HCT116 (cell line): ENCODE measurements around the gene LAMC3. TPM values are rescaled to one million over a fixed set of nuclear protein-coding genes. Genes with fewer than 3 reads are reported as not detected.
A peak's percentile ranks its signal among the peaks of the same experiment; 100 is the strongest.

Experiments
- ATAC-seq: fragments of 200-7000 bp; cut with Tn5 transposase; 2 replicates; pipeline ENCODE4 v1.9.1; 2020; ENCODE audit warnings: mild to moderate bottlenecking, moderate library complexity
- BruUV-seq: library from RNA; stranded (reverse); fragments of 400-500 nt; replicated peaks from 2 replicates; lab custom pipeline; 2021; lab: Mats Ljungman, UMichigan
- CTCF ChIA-PET: fragments of 300-600 bp; sonication (Branson Sonifier 250); formaldehyde crosslinking; loops from one replicate; lab custom pipeline; 2021; ENCODE audit warnings: antibody characterized with exemption; lab: Charles Lee
- POLR2A ChIA-PET: fragments of 300-600, 350-600 bp; sonication (Branson Sonifier 250); formaldehyde crosslinking; loops from one replicate; lab custom pipeline; 2021; ENCODE audit warnings: antibody characterized with exemption; lab: Charles Lee
- RAD21 ChIA-PET, 2 experiments: fragments of 300-600 bp; sonication (Branson Sonifier 250); formaldehyde crosslinking; loops; one replicate each; lab custom pipeline; 2023; ENCODE audit warnings: low total read pairs in 2 of 2; ENCODE audit not compliant: uncharacterized antibody in 2 of 2, unreplicated experiment in 2 of 2, low non-redundant PET in 1 of 2; lab: Charles Lee
- DNase-seq: peaks from one replicate; pipeline ENCODE4 v3.0.0-alpha.2; 2010; ENCODE audit warnings: low read depth, low spot score
- H2AFZ ChIP-seq: fragments of 200-600 bp; shearing (Covaris generic), sonication (generic); 2 replicates; pipeline ENCODE4 v1.6.1; 2017; ENCODE audit warnings: low read depth, mixed run types, mixed read lengths, antibody characterized with exemption, low read length; ENCODE audit not compliant: poor library complexity, severe bottlenecking
- H3K27ac ChIP-seq: 2 replicates; pipeline ENCODE4 v1.5.1; 2012; ENCODE audit warnings: low read depth, low read length
- H3K27me3 ChIP-seq: fragments of 200-600 bp; sonication (generic); 2 replicates; pipeline ENCODE4 v1.6.1; 2016; ENCODE audit warnings: mixed run types, low read length, mixed read lengths; ENCODE audit not compliant: insufficient read depth
- H3K36me3 ChIP-seq, 2 experiments: fragments of 200-500 bp in 1 of 2; fragments of 200-600 bp in 1 of 2; sonication (Bioruptor generic) in 1 of 2; sonication (generic) in 1 of 2; 2 replicates each; pipeline versions ENCODE4 v1.5.1 to v1.6.1; 2014 to 2016; ENCODE audit warnings: low read length in 2 of 2, inconsistent platforms in 1 of 2, mixed read lengths in 1 of 2, mixed run types in 1 of 2; ENCODE audit not compliant: insufficient read depth in 2 of 2, control insufficient read depth in 1 of 2
- H3K4me1 ChIP-seq, 2 experiments: fragments of 200-600 bp in 1 of 2; sonication (generic) in 1 of 2; 2 replicates each; pipeline versions ENCODE4 v1.5.1 to v1.6.1; 2012 to 2017; ENCODE audit warnings: low read length in 2 of 2, inconsistent platforms in 1 of 2, mild to moderate bottlenecking in 1 of 2, mixed read lengths in 1 of 2, mixed run types in 1 of 2, moderate library complexity in 1 of 2; ENCODE audit not compliant: insufficient read depth in 2 of 2, control insufficient read depth in 1 of 2
- H3K4me2 ChIP-seq: fragments of 200-600 bp; sonication (generic); 2 replicates; pipeline ENCODE4 v1.6.1; 2017; ENCODE audit warnings: mixed run types, low read length, mixed read lengths
- H3K4me3 ChIP-seq, 2 experiments: fragments of 200-600 bp in 1 of 2; sonication (generic) in 1 of 2; replicated peaks in 1 of 2; 2 replicates each; pipeline ENCODE4 v1.5.1; 2011 to 2016; ENCODE audit warnings: low read length in 2 of 2, control low read depth in 1 of 2, low read depth in 1 of 2, mild to moderate bottlenecking in 1 of 2, mixed read lengths in 1 of 2, mixed run types in 1 of 2
- H3K79me2 ChIP-seq: fragments of 200-600 bp; sonication (generic); 2 replicates; pipeline ENCODE4 v1.6.1; 2017; ENCODE audit warnings: mild to moderate bottlenecking, mixed run types, low read length, moderate library complexity, mixed read lengths; ENCODE audit not compliant: insufficient read depth
- H3K9ac ChIP-seq: fragments of 200-600 bp; sonication (generic); 2 replicates; pipeline ENCODE4 v1.6.1; 2016; ENCODE audit warnings: low read length, mixed read lengths
- H3K9me2 ChIP-seq: fragments of 200-600 bp; sonication (generic), shearing (Covaris generic); 2 replicates; pipeline ENCODE4 v1.6.1; 2017; ENCODE audit warnings: mixed run types, mild to moderate bottlenecking, moderate library complexity; ENCODE audit not compliant: insufficient read depth
- H3K9me3 ChIP-seq, 2 experiments: fragments of 200-500 bp in 1 of 2; fragments of 200-600 bp in 1 of 2; sonication (Bioruptor generic) in 1 of 2; sonication (generic) in 1 of 2; 2 replicates each; pipeline ENCODE4 v1.6.1; 2014 to 2017; ENCODE audit warnings: low read length in 2 of 2, mixed read lengths in 2 of 2, inconsistent platforms in 1 of 2, low read depth in 1 of 2, mild to moderate bottlenecking in 1 of 2, mixed run types in 1 of 2, moderate library complexity in 1 of 2; ENCODE audit not compliant: control insufficient read depth in 1 of 2, insufficient read depth in 1 of 2
- H4K20me1 ChIP-seq: fragments of 200-600 bp; sonication (generic), shearing (Covaris generic); 2 replicates; pipeline ENCODE4 v1.6.1; 2017; ENCODE audit warnings: mixed run types, mild to moderate bottlenecking, moderate library complexity; ENCODE audit not compliant: insufficient read depth
- EGR1 ChIP-seq: IDR thresholded peaks from 2 replicates; pipeline ENCODE4 v1.6.1; 2012; ENCODE audit warnings: low read depth
- ELF1 ChIP-seq: IDR thresholded peaks from 2 replicates; pipeline ENCODE4 v1.6.1; 2012; ENCODE audit warnings: low read depth, borderline replicate concordance
- EZH2 ChIP-seq: fragments of 200-600 bp; sonication (generic); IDR thresholded peaks from 2 replicates; pipeline ENCODE4 v1.6.1; 2017; ENCODE audit warnings: antibody characterized with exemption, mixed run types
- EZH2phosphoT487 ChIP-seq: fragments of 200-600 bp; IDR thresholded peaks from 2 replicates; pipeline ENCODE4 v1.6.1; 2018; ENCODE audit warnings: antibody characterized with exemption, borderline replicate concordance
- JUND ChIP-seq: IDR thresholded peaks from 2 replicates; pipeline ENCODE4 v1.6.1; 2012
- POLR2A ChIP-seq: IDR thresholded peaks from 2 replicates; pipeline ENCODE4 v1.7.0; 2011; ENCODE audit warnings: borderline replicate concordance; ENCODE audit not compliant: insufficient read depth, insufficient read length; ENCODE audit errors: extremely low read depth
- POLR2AphosphoS5 ChIP-seq: IDR thresholded peaks from 2 replicates; pipeline ENCODE4 v1.6.1; 2011; ENCODE audit warnings: mild to moderate bottlenecking, low read depth, low read length, moderate library complexity
- REST ChIP-seq: IDR thresholded peaks from 2 replicates; pipeline ENCODE4 v1.6.1; 2012; ENCODE audit warnings: low read depth
- SIN3A ChIP-seq: IDR thresholded peaks from 2 replicates; pipeline ENCODE4 v1.6.1; 2012; ENCODE audit warnings: low read depth
- SRF ChIP-seq: IDR thresholded peaks from 2 replicates; pipeline ENCODE4 v1.6.1; 2012; ENCODE audit warnings: low read depth
- TCF7L2 ChIP-seq: IDR thresholded peaks from 2 replicates; pipeline ENCODE4 v1.7.0; 2011; ENCODE audit warnings: borderline replicate concordance, inconsistent platforms; ENCODE audit not compliant: insufficient read depth, insufficient read length; ENCODE audit errors: extremely low read depth
- ZFX ChIP-seq: fragments of 450-650 bp; IDR thresholded peaks from 2 replicates; pipeline ENCODE4 v1.6.1; 2017
- intact Hi-C: fragments of 100-400 bp; cut with micrococcal nuclease; formaldehyde crosslinking; loops from 2 replicates; pipeline ENCODE4 v1.10.0; 2022
- total RNA-seq: library from RNA; stranded (reverse); gene quantifications from one replicate; pipeline ENCODE4 v1.2.1, GENCODE V29; 2021; ENCODE audit not compliant: unreplicated experiment

Gene LAMC3
- total RNA-seq, 1 experiment from 2014 or later, result 7.7 TPM

- H3K9ac ChIP-seq, result peak overlapping the region; percentile 42
- peak overlapping the region; percentile 71 to 72 for H3K4me3 ChIP-seq
- POLR2A ChIA-PET, result interaction anchor here (1.5 kb wide), 1 partner anchor 10 kb away, joined by 7 read pairs; no protein-coding TSS in a partner anchor
- CTCF ChIA-PET, result no interaction called here
- H3K4me1 ChIP-seq, result peaks cover 14 to 27% of the 10 kb centered on the region in 2 experiments
- H3K27me3 ChIP-seq, result no peaks in the 10 kb centered on the region
- H3K79me2 ChIP-seq, result no peaks in the 10 kb centered on the region; the same call in 1 of the 2 replicates
- DNase-seq (no peak), ATAC-seq (no peak; the same call in 1 of the 2 replicates)
- intact Hi-C loops, result no loop called here
- H3K9me3 ChIP-seq, result no peaks in the 10 kb centered on the region
- H3K36me3 ChIP-seq, result no peaks in the 10 kb centered on the region
- H2AFZ ChIP-seq, result peak overlapping the region; percentile 91
- H3K27ac ChIP-seq, result no peak overlapping the region; the same call in 1 of the 2 replicates
- RAD21 ChIA-PET, result no interaction called here
- H4K20me1 ChIP-seq, result no peaks in the 10 kb centered on the region
- no peaks in the 10 kb centered on the region for H3K9me2 ChIP-seq
- no TSS peak for BruUV-seq
- TF ChIP-seq ZFX (no peak), ELF1 (no peak), EZH2phosphoT487 (no peak), EZH2 (no peak), JUND (no peak), EGR1 (no peak), POLR2A (no peak), TCF7L2 (no peak), REST (no peak), POLR2AphosphoS5 (no peak), SIN3A (no peak), SRF (no peak)
- peak overlapping the region; percentile 92 for H3K4me2 ChIP-seq
Observed at GRCh38 chr9:131095666-131096268, 86.8 kb downstream of the LAMC3 start.
